Stimulated activated CD4-positive, alpha-beta T cell treated with anti-CD3 and anti-CD28 coated beads, Interleukin-4, amount 100 ng/mL, for 4 hours (primary cell): ENCODE results near the gene INSYN1.
"Not testable (repeated sequence)": the region's sequence is repeated elsewhere in the genome, so short reads cannot be mapped to it uniquely, and the experiment has no call there.

Source experiments
- DNase-seq, 2 experiments: peaks; one replicate each; pipeline ENCODE4 v3.0.0-alpha.2; 2020

The INSYN1 gene

DNA sequence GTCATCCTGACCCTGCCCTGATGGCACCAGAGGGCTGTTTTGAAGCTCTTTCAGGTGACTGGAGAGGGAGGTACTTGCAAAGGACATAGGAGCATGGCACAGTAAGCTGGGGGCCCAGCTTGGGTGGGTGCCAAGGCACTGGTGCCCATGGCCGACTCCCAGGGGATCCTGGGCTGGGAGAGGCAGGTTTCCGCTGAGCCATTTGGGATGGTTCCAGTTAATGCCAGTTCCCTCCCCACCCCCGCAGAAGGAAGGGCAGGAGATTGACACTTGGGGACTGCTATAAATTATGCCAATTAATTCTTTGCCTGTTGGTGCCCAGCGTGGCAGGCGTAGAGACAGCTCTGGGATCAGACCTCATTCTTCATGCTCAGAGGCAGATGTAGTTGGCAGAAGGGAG is 42.8 kb downstream of the INSYN1 start:
- no peak for DNase-seq

DNA sequence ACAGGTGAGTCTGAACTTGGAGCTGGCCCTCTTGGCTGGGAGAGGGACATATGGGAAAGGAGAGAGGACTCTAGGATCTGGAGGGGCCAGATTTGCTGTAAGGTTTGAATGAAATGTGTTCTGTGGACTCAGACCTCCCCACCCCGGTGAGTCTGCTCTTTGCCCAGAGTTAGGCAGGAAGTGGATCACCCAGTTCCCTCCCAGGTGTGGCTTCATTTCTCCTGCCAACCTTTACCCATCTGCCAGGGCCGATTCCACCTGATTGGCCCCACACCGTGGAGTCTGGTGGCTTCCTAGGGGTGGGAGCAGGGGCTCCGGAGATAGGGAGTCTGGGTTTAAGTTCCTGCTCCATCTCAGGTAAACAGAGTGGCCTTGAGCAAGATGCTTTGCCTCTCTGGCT is 43.5 kb downstream of the INSYN1 start:
- no peak for DNase-seq

DNA sequence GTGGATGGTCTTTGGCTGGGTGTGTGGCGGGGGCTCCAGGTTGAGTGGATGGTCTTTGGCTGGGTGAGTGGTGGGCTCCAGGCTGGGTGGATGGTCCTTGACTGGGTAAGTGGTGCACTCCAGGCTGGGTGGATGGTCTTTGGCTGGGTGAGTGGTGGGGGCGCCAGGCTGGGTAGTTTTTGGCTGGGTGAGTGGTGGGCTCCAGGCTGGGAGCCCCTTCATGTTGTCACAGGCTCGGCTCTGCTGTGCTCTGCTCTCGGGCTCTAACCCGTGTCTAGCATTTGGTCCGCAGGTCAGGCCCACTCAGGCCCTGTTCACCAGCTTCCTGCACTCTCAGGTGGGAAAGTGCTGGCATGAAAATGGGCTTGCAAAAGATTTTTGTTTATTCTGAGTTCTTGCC is 43.9 kb downstream of the INSYN1 start:
- DNase-seq, result no peak

DNA sequence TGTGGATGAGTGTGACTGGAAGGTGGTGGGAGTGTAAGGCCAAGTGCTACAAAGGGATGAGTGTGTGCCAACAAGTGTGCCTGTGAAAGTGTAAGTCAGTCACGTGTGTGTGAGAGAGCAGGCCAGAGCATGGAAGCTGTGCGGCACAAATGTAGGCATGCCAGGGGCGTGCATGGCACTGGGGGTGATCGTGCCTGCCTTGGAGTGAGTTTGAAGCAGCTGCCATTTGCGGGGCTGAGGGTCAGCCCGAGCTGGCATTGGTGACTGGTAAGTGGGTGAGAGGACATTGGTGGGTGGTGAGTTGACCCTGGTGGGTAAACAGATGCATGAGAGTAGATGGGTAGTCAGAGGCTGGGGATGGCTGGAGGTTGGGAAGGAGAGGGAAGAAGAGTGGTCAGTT is 44.5 kb downstream of the INSYN1 start:
- DNase-seq, result no peak

DNA sequence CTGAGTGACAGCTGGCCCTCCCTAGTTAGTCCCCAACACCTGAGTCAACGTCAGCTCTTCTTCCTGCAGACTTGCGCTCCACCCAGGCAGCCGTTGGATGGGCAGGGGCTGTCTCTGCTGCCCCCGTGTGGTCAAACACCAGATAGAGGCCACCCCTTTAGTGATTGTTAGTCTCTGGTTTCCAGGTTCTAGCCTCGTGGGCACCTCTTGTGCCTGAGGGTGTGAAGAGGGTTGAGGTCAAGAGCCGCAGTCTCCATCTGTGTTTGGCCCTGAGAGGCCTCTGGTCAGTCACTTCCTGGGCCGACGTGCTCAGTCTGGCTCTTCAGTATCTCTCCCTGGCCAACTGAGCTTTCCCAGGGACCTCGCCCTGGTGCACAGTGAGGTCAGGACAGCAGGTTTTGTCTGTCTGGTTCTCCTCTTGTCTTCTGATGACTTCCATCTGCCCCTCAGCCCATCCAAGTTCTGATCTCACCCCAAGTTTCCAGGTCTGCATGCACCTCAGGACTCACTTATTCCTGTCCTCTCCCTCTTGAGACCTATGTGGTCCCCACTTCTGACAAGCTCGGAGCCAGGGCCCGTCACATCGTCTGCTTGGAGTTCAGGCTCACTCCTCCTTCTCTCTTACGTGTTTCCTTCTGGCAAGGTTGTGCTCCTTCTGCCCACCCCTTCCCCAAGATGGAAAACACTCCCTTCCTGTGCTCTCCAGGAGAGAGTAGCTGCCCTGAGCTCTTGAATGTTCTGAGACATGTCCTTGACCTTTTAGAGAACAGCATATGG is 48.1 kb downstream of the INSYN1 start:
- DNase-seq, result peak; percentile 49 to 63

DNA sequence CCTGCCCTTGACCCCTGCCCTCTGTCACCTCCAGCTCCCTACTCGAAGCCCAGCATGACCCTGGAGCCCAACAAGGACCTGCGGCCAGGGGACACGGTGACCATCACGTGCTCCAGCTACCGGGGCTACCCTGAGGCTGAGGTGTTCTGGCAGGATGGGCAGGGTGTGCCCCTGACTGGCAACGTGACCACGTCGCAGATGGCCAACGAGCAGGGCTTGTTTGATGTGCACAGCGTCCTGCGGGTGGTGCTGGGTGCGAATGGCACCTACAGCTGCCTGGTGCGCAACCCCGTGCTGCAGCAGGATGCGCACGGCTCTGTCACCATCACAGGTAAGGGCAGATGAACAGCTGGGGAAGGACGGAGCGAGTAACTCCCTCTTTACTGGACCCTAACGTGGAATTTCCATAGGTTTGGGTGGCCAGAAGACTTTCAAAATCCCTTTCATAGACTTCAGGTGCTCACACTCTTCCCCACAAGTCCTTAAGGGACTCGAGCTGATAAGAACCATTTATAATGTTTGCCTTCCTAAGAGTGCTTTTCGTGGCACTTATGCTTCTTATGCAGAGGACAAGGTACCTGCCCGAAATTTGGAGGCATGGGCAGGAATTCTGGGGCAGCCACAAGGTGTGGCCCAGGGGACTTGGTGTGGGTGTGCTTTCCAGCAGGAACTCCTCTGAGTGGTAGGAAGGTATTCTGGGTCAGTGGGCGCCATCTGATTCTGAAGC is 48.8 kb downstream of the INSYN1 start:
- not testable (repeated sequence) for DNase-seq

DNA sequence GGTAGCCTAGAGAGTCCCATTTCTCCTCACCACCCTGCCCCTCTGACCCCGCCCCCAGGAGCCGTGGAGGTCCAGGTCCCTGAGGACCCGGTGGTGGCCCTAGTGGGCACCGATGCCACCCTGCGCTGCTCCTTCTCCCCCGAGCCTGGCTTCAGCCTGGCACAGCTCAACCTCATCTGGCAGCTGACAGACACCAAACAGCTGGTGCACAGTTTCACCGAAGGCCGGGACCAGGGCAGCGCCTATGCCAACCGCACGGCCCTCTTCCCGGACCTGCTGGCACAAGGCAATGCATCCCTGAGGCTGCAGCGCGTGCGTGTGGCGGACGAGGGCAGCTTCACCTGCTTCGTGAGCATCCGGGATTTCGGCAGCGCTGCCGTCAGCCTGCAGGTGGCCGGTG is 49.5 kb downstream of the INSYN1 start:
- not testable (repeated sequence) for DNase-seq

DNA sequence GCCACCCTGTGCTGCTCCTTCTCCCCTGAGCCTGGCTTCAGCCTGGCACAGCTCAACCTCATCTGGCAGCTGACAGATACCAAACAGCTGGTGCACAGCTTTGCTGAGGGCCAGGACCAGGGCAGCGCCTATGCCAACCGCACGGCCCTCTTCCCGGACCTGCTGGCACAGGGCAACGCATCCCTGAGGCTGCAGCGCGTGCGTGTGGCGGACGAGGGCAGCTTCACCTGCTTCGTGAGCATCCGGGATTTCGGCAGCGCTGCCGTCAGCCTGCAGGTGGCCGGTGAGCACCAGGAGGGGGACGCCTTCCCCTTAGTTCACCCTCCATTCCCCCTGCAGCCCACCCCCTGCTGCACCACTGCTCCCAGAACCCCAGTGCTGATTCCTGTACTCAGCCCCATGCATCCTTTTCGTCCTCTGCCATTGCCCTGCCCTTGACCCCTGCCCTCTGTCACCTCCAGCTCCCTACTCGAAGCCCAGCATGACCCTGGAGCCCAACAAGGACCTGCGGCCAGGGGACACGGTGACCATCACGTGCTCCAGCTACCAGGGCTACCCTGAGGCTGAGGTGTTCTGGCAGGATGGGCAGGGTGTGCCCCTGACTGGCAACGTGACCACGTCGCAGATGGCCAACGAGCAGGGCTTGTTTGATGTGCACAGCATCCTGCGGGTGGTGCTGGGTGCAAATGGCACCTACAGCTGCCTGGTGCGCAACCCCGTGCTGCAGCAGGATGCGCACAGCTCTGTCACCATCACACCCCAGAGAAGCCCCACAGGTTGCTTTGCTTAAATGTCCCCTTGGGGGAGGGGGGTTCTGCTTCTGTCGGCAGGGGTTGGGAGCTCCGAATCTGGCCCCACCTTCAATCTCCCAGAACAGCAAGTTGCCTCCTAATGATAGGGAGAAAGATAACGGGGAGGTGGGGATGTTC is 50.6 kb downstream of the INSYN1 start:
- DNase-seq, result not testable (repeated sequence)

DNA sequence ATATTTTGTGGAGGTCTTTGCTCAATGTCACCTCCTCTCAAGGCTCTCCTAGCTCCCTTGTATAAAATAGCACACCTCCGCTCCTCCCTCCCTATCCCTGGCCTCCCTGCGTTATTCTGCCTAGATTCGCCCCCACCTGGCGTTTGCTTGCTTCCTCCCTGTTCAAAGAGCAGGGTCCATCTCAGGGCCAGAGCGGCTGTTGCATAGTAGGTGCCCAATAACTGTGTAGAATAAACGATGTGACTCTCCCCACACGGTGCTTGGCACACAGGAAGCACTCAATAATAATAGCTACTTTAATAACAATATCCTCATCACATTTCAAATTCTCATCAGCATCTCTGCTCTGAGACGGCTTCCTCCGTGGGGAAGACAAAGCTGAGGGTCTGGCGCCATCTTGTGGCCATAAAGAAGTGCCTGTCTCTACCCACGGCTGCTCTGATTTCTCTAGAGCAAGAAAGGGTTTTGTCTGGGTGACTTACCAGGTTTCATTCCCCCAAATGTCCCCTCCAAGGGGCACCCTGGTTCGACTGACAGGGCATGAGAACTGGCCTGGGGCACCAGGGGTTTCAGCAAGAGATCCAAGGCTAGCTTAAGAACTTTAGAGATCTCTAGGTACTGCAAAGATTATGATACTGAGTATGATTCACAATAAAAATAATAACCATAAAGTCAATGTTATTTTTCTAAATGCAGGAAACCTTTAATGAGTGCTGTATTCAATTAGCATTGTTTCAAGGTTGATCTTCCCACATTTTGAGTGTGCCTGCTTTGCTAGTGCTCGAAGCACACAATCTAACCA is 52.9 kb downstream of the INSYN1 start:
- peak; percentile 63 to 66 for DNase-seq

DNA sequence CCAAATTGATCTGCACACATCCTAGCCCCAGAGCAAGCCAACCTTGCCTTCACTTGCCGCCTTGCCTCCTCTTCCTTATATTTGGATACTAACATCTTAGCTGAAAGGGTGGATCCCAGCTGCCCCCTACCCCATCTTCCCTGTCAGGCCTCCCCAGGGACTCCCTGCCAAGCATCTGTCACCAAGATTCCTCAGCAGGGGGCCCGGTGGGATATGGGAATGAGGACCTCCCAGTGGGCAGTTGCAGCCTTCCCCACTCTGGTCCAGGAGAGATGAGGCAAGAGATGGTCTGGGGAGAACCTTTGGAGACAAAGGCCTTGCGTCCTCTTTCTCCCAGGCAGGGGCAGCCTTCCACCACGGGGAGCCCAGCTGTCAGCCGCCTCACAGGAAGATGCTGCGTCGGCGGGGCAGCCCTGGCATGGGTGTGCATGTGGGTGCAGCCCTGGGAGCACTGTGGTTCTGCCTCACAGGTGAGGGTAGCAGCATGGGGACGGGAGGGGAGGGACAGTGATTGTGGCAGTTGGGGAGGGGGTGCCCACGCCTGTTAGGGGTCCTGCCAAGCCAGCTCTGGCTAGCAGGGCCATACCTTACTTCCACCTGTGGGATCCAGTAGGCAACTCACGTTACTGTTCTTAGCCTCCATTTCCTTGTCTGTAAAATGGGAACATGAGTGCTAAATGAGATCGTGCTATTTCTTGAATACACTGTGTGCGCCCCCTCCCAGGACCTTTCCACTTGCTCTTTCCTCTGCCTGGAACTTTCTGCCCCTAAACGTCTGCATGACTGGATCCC is 53.7 kb downstream of the INSYN1 start:
- DNase-seq, result no peak

DNA sequence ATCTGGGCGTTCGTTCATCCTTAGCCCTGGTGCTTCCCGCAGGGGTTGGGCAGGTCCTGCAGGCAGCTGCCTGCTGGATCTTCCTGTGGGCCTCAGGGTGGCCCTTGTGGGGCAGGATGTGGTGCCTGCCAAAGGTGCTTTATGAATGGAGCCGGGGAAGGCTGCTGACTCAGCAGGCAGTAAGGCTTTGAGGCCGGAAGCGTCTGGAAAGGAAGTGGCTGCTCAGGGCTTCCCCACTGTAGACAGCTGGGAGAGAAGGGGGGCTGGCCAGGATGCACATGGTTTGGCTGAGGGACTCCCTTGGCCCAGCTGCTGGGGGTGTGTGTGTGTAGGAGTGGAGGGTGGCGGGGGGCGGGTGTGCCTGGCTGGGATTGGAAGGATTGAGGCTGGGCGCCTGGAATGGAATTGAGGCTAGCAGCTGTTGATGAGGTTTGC is 56.1 kb downstream of the INSYN1 start:
- peak; percentile 60 to 68 for DNase-seq

DNA sequence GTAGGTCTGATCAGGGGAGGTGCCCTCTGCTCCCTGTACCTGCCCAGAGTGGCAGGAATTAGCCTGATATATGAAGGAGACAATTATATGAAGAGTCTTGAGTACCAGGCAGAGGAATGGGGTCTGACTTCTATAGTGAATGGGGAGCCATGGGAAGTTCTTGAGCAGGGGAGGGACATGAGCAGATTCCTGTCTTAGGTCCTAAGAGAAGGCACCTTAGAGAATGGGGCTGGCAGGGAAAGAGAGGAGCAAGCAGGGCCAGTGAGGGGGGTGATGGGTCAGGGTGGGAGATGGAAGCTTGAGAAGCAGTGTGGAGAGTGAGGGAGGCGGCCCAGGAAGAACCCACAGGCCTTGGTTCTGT is 56.5 kb downstream of the INSYN1 start:
- no peak for DNase-seq

DNA sequence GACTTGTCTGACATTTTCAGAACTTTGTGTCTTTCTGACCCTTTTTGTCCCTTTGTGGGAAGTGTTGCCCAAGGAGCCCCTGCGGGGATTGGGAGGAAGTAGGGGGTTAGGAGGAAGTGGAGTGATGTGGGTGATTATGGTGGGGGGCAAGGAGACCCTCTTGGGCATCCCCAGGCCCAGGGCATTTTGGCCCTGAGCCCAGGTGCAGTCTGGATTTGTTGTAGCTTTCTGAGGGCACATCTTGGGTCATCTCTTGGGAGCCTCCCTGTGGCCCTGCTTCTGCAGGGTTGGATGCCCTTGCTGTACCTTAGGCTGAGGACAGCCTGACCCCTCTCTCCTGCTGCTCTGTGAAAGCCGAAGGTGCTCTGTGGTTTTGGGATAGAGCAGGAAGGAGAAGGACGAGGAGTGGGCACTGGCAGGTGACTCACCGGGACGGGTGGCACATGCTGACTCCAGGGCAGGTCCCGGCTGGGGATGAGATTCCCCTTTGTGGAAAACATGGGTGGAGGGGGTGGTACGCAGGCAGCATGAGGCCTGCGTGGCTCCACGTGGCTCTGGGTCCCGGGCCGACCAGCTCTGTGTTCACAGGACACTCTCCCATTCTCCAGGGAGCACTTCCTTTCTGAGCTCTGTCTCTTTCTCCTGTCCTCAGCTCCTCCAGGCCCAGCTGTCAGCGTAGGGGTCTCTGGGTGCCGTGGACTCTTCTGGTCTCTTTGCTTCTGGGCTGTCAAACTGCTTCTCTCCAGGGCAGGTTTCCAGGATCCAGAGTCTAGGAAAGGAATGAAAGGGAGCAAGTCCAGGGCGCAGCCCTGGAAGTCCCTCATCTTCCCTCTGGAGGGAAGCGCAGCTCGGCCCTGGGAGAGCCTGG is 57.1 kb downstream of the INSYN1 start:
- no peak for DNase-seq

DNA sequence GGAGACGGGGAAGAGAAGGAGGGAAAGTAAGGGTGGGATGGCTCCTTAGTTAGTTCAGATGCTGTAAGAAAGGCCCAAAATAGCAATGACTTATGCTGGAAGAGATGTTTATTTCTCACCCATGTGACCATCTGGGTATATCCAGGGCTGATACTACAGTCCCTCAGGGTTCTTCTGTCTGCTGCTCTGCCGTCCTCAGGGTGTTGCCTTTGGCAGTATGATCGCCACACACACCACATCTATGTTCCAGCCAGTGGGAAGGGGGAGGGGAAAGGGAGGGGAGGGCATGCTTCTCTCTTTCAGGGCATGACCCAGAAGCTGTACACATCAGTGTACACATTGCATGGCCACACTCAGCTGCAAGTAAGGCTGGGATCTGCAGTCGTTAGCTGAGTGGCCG is 58.7 kb downstream of the INSYN1 start:
- no peak for DNase-seq

DNA sequence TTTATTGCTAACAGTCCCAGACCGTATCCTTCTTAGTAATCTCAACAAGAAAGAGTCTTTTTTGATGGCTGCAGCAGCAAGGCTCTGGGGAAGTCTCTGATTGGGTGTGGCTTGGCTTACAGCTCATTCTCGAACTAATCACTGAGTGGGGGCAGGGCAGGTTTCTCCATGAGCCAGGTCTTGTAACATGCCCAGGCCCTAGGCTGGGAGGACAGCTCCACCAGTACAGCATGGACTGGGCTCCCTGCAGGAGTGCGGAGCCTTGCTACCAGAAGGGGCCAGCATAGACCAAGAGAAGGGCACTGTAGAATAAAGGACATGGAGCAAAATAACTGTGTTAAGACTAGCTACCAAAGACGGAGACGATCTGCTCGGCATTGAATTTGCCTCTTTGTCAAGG is 61.8 kb downstream of the INSYN1 start:
- no peak for DNase-seq

DNA sequence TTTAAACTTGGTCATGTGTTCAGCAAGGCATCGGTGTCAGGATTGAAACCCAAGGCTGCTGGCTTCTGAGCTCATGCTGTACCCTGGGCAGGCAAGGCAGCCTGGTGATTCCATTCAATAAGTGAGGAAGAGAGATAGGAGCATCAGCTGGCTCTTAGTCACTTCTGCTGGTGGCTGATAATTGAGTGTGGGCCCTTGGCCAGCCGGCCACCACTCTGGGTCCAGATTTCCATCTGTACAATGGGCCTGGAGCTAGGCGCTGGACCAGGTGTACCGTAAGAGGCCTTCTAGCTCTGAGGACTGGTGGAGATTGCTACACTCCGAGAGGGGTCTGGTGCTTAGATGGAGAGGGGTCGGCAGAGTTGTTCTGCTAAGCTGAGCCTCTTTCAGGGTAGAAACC is 64.7 kb downstream of the INSYN1 start:
- no peak for DNase-seq

DNA sequence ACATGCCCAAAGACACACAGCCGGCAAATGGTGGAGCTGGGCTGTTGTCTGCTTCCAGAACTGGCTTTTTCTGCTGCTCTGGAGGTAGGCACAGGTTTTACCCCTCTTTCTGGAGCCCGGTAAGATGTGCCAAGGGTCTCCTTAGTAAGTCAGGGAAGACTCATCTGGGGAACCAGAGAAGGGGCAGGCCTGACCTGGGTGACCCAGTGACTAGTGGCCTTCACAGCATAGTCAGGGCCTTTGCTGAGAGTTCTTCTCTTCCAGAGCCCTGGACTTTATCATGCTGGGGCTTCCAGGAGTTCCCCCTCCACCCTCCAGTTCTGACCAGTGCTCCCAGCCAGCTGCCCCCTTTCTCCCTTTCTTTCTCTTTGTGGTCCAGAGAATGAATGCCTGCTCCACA is 65.8 kb downstream of the INSYN1 start:
- no peak for DNase-seq

DNA sequence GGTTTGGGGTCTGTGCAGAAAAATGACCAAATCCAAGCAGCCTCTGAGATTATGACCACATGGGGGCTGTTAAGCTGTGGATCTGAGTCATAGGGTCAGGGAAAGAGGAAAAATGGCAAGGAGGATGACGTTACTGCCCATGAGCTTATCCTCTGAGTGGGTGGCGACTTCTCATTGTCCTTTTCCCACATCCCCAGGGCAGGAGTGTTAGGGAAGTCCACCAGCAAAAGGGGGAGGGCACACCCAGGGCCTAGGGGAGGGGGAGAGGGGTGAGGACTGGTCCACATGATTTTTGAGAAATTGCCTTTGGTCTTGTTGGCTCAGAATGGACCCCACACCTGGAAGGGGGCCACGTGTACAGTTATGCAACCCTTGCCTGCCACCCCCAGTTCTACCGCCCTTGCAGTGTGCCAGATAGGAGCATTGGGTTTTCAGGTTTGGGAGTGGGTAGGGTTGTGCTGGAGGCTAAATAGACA is 66.3 kb downstream of the INSYN1 start:
- no peak for DNase-seq

DNA sequence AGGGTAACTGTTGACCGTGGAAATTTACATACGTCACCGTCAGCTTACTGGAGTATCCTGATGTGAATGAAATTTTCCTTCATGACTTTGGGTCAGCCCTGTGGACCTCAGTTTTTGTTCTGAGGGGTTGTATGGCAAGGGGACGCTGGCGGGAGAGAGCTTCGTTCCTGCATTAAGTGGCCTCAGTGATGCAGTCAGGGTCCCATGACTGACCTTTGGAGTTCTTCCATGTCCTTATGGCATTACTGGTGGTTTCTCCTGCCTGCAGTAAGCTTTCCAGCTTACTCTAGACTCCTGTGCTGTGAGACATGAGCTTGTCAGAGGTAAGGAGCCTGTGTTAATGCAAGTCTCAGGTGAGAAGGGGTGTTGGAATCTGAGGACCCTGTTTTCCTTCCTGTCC is 67.2 kb downstream of the INSYN1 start:
- no peak for DNase-seq
